Activated CD8-positive, alpha-beta memory T cell treated with anti-CD3 and anti-CD28 coated beads, Interleukin-2, amount 50 U/mL, for 1 hour (primary cell): ENCODE results near the gene EIF4A2.
"Not testable (repeated sequence)": the region's sequence is repeated elsewhere in the genome, so short reads cannot be mapped to it uniquely, and the experiment has no call there.

Source experiments
- DNase-seq: peaks from one replicate; pipeline ENCODE4 v3.0.0-alpha.2; 2020; ENCODE audit errors: extremely low read depth

The EIF4A2 gene

GRCh38 chr3:186818956-186819355 is 35.6 kb downstream of the EIF4A2 start:
- DNase-seq: no peak

DNA sequence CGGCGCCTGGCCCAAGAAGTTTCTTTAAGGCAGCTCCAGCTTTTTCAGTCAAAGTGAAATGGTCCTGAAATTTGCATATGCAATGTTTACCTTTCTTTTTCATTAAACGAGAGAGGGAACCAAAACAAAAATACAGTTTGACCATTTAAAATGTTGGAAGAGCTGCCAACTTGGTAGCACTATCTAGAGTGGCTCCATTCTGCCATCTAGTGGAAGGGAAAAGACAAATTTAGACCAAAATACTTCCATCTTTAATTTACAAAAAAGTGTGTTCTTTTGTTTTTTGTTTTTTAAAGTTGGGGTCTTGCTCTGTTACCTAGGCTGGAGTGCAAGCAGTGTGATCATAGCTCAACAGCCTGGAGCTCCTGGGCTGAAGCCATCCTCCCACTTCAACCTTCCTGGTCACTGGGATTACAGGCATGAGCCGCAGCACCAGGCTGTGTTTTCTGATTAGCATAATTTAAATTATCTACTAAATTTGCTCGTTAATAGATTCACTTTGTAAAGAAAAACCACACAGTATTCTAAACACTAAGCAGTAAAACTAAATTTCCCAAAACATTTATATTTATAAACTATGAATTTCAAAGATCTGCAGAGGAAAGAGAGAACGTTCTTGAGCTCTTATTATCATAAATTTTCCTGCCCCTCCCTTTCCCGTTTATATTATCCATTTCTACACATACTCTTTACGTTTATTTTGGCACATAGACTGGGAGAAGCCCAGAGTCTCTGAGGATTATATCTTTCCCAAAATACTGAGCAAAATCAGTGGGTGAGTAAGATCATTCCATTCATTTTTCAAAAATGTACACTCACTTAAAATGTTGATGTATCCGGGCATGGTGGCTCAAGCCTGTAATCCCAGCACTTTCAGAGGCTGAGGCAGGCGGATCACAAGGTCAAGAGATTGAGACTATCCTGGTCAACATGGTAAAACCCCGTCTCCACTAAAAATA is 38.3 kb downstream of the EIF4A2 start:
- no peak for DNase-seq

DNA sequence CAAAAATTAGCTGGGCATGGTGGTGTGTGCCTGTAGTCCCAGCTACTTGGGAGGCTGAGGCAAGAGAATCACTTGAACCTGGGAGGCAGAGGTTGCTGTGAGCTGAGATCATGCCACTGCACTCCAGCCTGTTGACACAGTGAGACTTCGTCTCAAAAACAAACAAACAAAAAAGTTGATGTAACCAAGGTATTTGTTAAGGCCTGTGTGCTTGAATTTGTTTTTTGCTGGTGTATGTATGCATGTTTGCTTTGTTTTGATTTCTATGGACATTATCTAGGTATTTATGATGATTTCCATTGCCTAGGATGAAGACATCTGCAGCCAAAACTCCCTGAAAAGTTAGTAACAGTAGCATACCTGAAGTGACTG is 39.0 kb downstream of the EIF4A2 start:
- DNase-seq: not testable (repeated sequence)

DNA sequence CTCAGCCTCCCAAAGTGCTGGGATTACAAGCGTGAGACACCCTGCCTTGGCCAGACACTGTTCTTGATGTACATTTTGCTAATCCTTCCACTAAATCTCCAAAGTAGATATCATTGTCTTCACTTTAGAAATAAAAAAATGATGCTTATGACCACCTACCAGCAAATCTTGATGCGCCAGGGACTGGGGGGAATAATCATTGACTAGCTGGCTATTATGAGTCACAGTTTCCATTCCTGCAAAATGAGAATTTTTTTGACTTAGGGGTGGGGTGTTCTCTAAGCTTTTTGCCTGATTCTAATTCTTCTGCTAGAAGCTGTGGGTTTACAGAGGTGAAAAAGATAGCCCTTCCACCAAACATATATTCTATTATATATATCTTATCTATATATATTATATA is 40.0 kb downstream of the EIF4A2 start:
- no peak for DNase-seq

GRCh38 chr3:186824430-186825139 is 41.2 kb downstream of the EIF4A2 start:
- no peak for DNase-seq

GRCh38 chr3:186825294-186825821 is 42.0 kb downstream of the EIF4A2 start:
- DNase-seq: no peak

GRCh38 chr3:186825872-186826409 is 42.6 kb downstream of the EIF4A2 start:
- DNase-seq: no peak

GRCh38 chr3:186826410-186826975 is 43.1 kb downstream of the EIF4A2 start:
- no peak for DNase-seq

DNA sequence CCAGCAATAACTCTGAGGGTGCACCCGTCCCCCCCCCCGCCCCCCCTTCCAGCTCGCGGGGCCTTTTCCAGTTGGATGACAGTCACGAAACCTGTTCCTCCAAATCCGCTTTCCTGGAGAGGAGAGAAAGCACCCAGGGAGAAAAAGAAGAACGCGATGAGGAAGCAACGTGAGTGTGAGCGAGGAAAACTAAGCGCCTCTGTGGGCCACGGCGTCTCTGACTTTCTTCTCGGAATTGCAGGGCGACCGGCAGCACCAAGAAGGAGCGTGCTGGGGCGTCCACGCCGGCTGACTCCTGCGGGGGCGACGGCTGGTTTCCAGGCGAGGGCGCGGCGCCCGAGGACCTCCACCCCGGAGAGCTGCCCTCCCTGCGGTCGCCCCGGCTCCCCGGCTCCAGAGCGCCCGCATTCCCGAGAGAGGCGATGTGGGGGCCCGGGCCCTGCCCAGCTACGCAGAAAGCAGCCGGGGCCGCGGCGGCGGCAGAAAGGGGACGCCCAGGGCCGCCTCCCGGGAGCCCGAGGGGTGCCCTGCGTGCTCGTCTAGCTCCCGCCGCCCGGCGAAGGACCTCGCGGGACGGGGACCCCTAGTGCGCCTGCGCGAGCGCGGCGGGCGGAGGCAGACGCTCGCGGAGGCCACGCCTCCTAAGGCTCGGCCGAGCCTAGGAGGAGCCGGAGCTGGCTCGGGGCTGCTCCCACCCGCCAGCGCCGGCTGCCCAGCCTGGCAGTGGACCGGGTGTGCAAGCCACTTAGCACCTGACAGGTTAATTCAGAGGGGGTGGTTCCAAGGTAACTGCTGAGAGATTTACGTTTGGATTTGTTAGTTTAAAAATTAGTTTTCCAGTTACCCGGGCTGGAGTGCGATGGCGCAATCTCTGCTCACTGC is 43.8 kb downstream of the EIF4A2 start:
- DNase-seq: peak; percentile 28

DNA sequence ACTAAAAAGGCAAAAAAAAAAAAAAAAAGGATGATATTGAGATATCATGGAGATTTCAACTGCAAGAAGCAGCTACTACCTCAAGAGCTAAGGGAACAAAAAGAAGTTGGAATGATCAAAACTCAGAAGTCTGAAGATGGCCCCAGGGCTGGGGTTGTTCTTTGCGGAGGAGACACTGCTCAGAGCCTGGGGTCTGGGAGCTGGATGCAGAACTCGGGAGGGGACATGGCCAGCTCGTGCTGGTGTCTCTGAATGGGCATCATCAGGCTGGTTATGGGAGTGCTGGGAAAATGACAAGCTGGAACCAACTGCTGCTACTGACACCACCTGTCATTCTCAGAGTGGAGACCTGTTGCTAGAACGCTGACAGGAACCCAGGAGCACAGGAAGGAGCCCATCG is 45.0 kb downstream of the EIF4A2 start:
- no peak for DNase-seq

GRCh38 chr3:186831798-186832197 is 48.4 kb downstream of the EIF4A2 start:
- no peak for DNase-seq

GRCh38 chr3:186832276-186832675 is 48.9 kb downstream of the EIF4A2 start:
- no peak for DNase-seq
